ENCODE measurements around the gene UCHL5. TPM values are rescaled to one million over a fixed set of nuclear protein-coding genes. Genes with fewer than 3 reads are reported as not detected.
A peak's percentile ranks its signal among the peaks of the same experiment; 100 is the strongest.

The UCHL5 gene
- total and polyA plus RNA-seq, 2 of the 13 experiments (the other 11 are each of a cell fraction or from before 2014, with no cell fraction given) = 18.2 to 44.1 TPM

- WGBS (ENCODE audit: low lambda C conversion rate) = 6% methylated on average over 2 of the region's 2 CpGs
- intact Hi-C loops (cut with micrococcal nuclease; ENCODE audit: unreplicated experiment) = loop anchor here (1.0 kb wide), 1 partner anchor 43 kb away; no protein-coding TSS in a partner anchor
- ATAC-seq (no peak), DNase-seq (ENCODE audit: low spot score) (no peak), FAIRE-seq (no peak)
- Histone ChIP-seq H3K79me2 (ENCODE audit: insufficient read depth, low read length) (peaks cover 90% of the 10 kb centered on the region), H2AFZ (ENCODE audit: low read length) (no peak overlapping the region), H3K27me3 (ENCODE audit: control insufficient read depth in 1 of 2, insufficient read depth in 2 of 2, low read length in 2 of 2) (peaks cover 0 to 2% of the 10 kb centered on the region in 2 experiments; a peak in 1 of 5 replicates), H3K9me3 (ENCODE audit: low read length) (no peaks in the 10 kb centered on the region), H3K4me3 (replicated peaks in 1 of 3; ENCODE audit: insufficient read depth in 1 of 3, low read depth in 2 of 3, low read length in 3 of 3) (peak overlapping the region; percentile 92 to 99 (median 94); a peak in 5 of 6 replicates), H3K4me2 (ENCODE audit: low read depth, low read length) (peak overlapping the region; percentile 82), H3K27ac (ENCODE audit: extremely low read length, insufficient read depth, low read length) (peak overlapping the region; percentile 94), H3K9ac (ENCODE audit: insufficient read depth, low read depth, low read length) (peak overlapping the region; percentile 97; the same call in 1 of the 2 replicates), H4K20me1 (ENCODE audit: insufficient read depth, low read length) (peaks cover 9% of the 10 kb centered on the region; the same call in 1 of the 2 replicates), H3K4me1 (ENCODE audit: insufficient read depth, low read length) (peaks cover 44% of the 10 kb centered on the region), H3K36me3 (replicated peaks in 1 of 2; ENCODE audit: control insufficient read depth in 1 of 2, insufficient read depth in 2 of 2, low read length in 2 of 2) (peaks cover 1 to 5% of the 10 kb centered on the region in 2 experiments; a peak in 1 of 5 replicates)
- POLR2A ChIA-PET = no interaction called here
- in situ Hi-C loops (cut with HindIII; ENCODE audit: extremely low pct_ligation_motif_present, low pct_unique_long_range_greater_than_20kb) = no loop called here
- TF ChIP-seq ARID4A (CRISPR knock-in tag; IDR thresholded peaks at IDR 0.05; ENCODE audit: borderline replicate concordance) = 0 out of 2 replicates have a peak, but pooled peaks have one; percentile 13
- TF ChIP-seq ZNF773 (CRISPR knock-in tag; IDR thresholded peaks at IDR 0.05; ENCODE audit: borderline replicate concordance) = no peak
- TF ChIP-seq, protein P1, sequence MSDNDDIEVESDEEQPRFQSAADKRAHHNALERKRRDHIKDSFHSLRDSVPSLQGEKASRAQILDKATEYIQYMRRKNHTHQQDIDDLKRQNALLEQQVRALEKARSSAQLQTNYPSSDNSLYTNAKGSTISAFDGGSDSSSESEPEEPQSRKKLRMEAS (IDR thresholded peaks at IDR 0.05) = peak; percentile 40; the same call in 1 of the 2 replicates
- TF ChIP-seq, protein P2, sequence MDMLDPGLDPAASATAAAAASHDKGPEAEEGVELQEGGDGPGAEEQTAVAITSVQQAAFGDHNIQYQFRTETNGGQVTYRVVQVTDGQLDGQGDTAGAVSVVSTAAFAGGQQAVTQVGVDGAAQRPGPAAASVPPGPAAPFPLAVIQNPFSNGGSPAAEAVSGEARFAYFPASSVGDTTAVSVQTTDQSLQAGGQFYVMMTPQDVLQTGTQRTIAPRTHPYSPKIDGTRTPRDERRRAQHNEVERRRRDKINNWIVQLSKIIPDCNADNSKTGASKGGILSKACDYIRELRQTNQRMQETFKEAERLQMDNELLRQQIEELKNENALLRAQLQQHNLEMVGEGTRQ (IDR thresholded peaks at IDR 0.05; ENCODE audit: low read depth, low read length) = no peak
- TF ChIP-seq, protein P2 (CRISPR knock-in tag; IDR thresholded peaks at IDR 0.05; ENCODE audit: borderline replicate concordance) = no peak; the same call in 1 of the 2 replicates
- TF ChIP-seq MXI1 (IDR thresholded peaks at IDR 0.05; ENCODE audit: borderline replicate concordance, low read depth, low read length) = peak; percentile 65; the same call in 1 of the 3 replicates
- TF ChIP-seq, protein P3, sequence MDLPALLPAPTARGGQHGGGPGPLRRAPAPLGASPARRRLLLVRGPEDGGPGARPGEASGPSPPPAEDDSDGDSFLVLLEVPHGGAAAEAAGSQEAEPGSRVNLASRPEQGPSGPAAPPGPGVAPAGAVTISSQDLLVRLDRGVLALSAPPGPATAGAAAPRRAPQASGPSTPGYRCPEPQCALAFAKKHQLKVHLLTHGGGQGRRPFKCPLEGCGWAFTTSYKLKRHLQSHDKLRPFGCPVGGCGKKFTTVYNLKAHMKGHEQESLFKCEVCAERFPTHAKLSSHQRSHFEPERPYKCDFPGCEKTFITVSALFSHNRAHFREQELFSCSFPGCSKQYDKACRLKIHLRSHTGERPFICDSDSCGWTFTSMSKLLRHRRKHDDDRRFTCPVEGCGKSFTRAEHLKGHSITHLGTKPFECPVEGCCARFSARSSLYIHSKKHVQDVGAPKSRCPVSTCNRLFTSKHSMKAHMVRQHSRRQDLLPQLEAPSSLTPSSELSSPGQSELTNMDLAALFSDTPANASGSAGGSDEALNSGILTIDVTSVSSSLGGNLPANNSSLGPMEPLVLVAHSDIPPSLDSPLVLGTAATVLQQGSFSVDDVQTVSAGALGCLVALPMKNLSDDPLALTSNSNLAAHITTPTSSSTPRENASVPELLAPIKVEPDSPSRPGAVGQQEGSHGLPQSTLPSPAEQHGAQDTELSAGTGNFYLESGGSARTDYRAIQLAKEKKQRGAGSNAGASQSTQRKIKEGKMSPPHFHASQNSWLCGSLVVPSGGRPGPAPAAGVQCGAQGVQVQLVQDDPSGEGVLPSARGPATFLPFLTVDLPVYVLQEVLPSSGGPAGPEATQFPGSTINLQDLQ (CRISPR knock-in tag; IDR thresholded peaks at IDR 0.05) = no peak
- peak; percentile 54 for TF ChIP-seq SAP130 (CRISPR knock-in tag; IDR thresholded peaks at IDR 0.05; ENCODE audit: low read depth)
- TF ChIP-seq ZSCAN22 (CRISPR knock-in tag; IDR thresholded peaks at IDR 0.05) = peak; percentile 85; the same call in 1 of the 2 replicates
- CTCF ChIA-PET (ENCODE audit: low intra/inter-chr PET ratio, low total read pairs) = no interaction called here
- BruUV-seq (replicated peaks) = no TSS peak
These were observed 1.8 kb upstream of the UCHL5 start for GRCh38 chr1:193060938-193061337.

All from HepG2 (cell line).